GM12878 (cell line): Measurements from ENCODE around the gene ZNF296. TPM values are rescaled to one million over a fixed set of nuclear protein-coding genes. Genes with fewer than 3 reads are reported as not detected.
A peak's percentile ranks its signal among the peaks of the same experiment; 100 is the strongest.

Experiments
- FOXM1 ChIP-seq: IDR thresholded peaks from 2 replicates; pipeline ENCODE4 v1.6.1; 2012; ENCODE audit warnings: low read depth, mild to moderate bottlenecking, inconsistent platforms, low read length, moderate library complexity
- GATAD2B ChIP-seq: fragments of 450-650 bp; conservative IDR thresholded peaks from 2 replicates; pipeline ENCODE4 v1.6.1; 2017; ENCODE audit warnings: low read depth, mild to moderate bottlenecking, moderate library complexity
- IKZF1 ChIP-seq: fragments of 450-650 bp; conservative IDR thresholded peaks from 2 replicates; pipeline ENCODE4 v1.6.1; 2017; ENCODE audit warnings: antibody characterized with exemption, mild to moderate bottlenecking
- MYC ChIP-seq: IDR thresholded peaks from 2 replicates; pipeline ENCODE4 v1.6.1; 2011; ENCODE audit warnings: mild to moderate bottlenecking, low read length, moderate library complexity, inconsistent platforms; ENCODE audit not compliant: insufficient read depth, insufficient replicate concordance, insufficient read length, severe bottlenecking
- NR2C1 ChIP-seq: fragments of 450-650 bp; IDR thresholded peaks from 2 replicates; pipeline ENCODE4 v1.6.1; 2017; ENCODE audit warnings: antibody characterized with exemption, mild to moderate bottlenecking, moderate library complexity
- NR2F1 ChIP-seq: fragments of 450-650 bp; conservative IDR thresholded peaks from 2 replicates; pipeline ENCODE4 v1.6.1; 2017; ENCODE audit warnings: mild to moderate bottlenecking
- POLR2AphosphoS2 ChIP-seq: IDR thresholded peaks from 2 replicates; pipeline ENCODE4 v1.6.1; 2011; ENCODE audit warnings: low read depth, mild to moderate bottlenecking, low read length, improper control_type of control experiment, moderate library complexity
- SMAD1 ChIP-seq: fragments of 450-650 bp; IDR thresholded peaks from 2 replicates; pipeline ENCODE4 v1.6.1; 2018; ENCODE audit warnings: mild to moderate bottlenecking, low read depth; ENCODE audit not compliant: partially characterized antibody
- SREBF1 ChIP-seq: IDR thresholded peaks from 2 replicates; pipeline ENCODE4 v1.6.1; 2012; ENCODE audit warnings: mild to moderate bottlenecking, low read length
- SREBF2 ChIP-seq: IDR thresholded peaks from 2 replicates; pipeline ENCODE4 v1.6.1; 2012; ENCODE audit warnings: mild to moderate bottlenecking, low read length
- YY1 ChIP-seq: IDR thresholded peaks from 2 replicates; pipeline ENCODE4 v1.6.1; 2011; ENCODE audit warnings: low read depth, mild to moderate bottlenecking, low read length
- ZZZ3 ChIP-seq: IDR thresholded peaks from 2 replicates; pipeline ENCODE4 v1.6.1; 2011; ENCODE audit warnings: low read depth; ENCODE audit not compliant: control insufficient read depth, insufficient read length
- polyA plus RNA-seq, 11 experiments: library from polyadenylated mRNA; depleted of rRNA in 4 of 11; unstranded in 6 of 11; stranded (reverse) in 5 of 11; fragments of >200 nt; fragmentation: Nextera tagmentation in 4 of 11; fragmentation: Illumina TruSeq in 1 of 11; extraction: Ambion mirVana in 4 of 11; extraction: Trizol in 1 of 11; gene quantifications; 1 replicate in 1 of 11; 2 replicates in 10 of 11; pipeline versions ENCODE4 v1.2.1 to v1.2.3, GENCODE V29; 2011 to 2016; ENCODE audit warnings: inconsistent platforms in 2 of 11, missing spikeins in 2 of 11, low read depth in 1 of 11
- total RNA-seq, 4 experiments: library from RNA; depleted of rRNA in 3 of 4; stranded (reverse); fragments of >200 nt in 3 of 4; fragmentation: Illumina TruSeq in 1 of 4; extraction: Trizol in 1 of 4; gene quantifications; 2 replicates each; pipeline versions ENCODE4 v1.2.1 to v1.2.3, GENCODE V29; 2013 to 2021
- TF ChIP-seq, protein P1 (sequence below): fragments of 450-650 bp; IDR thresholded peaks from 2 replicates; pipeline ENCODE4 v1.6.1; 2017; ENCODE audit warnings: mild to moderate bottlenecking, low read depth, inconsistent platforms; ENCODE audit not compliant: poor library complexity, severe bottlenecking
- TF ChIP-seq, protein P2 (sequence below): fragments of 450-650 bp; IDR thresholded peaks from 2 replicates; pipeline ENCODE4 v1.6.1; 2017; ENCODE audit warnings: low read depth, mild to moderate bottlenecking, moderate library complexity
- TF ChIP-seq, protein P3 (sequence below): fragments of 450-650 bp; IDR thresholded peaks from 2 replicates; pipeline ENCODE4 v1.6.1; 2017; ENCODE audit warnings: antibody characterized with exemption, mild to moderate bottlenecking, moderate library complexity
- TF ChIP-seq, protein P4 (sequence below): IDR thresholded peaks from 2 replicates; pipeline ENCODE4 v1.6.1; 2012; ENCODE audit warnings: low read depth, low read length, improper control_type of control experiment

The ZNF296 gene
- total and polyA plus RNA-seq, 10 of the 15 experiments (the other 5 are each of a cell fraction or from before 2014, with no cell fraction given): 0.44 to 23.6 (median 3.5) TPM; not detected in 1

DNA sequence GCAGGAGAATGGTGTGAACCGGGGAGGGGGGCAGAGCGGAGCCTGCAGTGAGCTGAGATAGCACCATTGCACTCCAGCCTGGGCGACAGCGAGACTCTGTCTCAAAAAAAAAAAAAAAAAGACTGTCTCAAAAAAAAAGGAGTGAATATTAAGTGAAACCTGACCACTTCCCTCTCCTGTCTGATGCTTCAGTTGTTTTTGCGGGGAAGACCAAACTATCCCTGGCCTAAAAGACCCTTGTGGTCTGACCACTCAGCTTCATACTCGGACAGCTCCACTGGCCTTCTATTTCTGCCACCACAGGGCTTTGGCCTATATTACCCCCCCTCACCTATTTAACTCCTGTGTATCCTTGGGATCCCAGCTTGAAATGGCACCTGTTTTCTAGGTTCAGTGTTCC lies 35.2 kb downstream of the ZNF296 start (continued):
- TF ChIP-seq YY1: no peak
- TF ChIP-seq, protein P1, sequence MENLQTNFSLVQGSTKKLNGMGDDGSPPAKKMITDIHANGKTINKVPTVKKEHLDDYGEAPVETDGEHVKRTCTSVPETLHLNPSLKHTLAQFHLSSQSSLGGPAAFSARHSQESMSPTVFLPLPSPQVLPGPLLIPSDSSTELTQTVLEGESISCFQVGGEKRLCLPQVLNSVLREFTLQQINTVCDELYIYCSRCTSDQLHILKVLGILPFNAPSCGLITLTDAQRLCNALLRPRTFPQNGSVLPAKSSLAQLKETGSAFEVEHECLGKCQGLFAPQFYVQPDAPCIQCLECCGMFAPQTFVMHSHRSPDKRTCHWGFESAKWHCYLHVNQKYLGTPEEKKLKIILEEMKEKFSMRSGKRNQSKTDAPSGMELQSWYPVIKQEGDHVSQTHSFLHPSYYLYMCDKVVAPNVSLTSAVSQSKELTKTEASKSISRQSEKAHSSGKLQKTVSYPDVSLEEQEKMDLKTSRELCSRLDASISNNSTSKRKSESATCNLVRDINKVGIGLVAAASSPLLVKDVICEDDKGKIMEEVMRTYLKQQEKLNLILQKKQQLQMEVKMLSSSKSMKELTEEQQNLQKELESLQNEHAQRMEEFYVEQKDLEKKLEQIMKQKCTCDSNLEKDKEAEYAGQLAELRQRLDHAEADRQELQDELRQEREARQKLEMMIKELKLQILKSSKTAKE: no peak
- TF ChIP-seq SREBF2: no peak
- peak; percentile 30; the same call in 1 of the 2 replicates for TF ChIP-seq NR2F1
- TF ChIP-seq FOXM1: no peak
- TF ChIP-seq SREBF1: no peak
- TF ChIP-seq SMAD1: no peak
- no peak for TF ChIP-seq GATAD2B
- no peak for TF ChIP-seq POLR2AphosphoS2
- TF ChIP-seq, protein P2, sequence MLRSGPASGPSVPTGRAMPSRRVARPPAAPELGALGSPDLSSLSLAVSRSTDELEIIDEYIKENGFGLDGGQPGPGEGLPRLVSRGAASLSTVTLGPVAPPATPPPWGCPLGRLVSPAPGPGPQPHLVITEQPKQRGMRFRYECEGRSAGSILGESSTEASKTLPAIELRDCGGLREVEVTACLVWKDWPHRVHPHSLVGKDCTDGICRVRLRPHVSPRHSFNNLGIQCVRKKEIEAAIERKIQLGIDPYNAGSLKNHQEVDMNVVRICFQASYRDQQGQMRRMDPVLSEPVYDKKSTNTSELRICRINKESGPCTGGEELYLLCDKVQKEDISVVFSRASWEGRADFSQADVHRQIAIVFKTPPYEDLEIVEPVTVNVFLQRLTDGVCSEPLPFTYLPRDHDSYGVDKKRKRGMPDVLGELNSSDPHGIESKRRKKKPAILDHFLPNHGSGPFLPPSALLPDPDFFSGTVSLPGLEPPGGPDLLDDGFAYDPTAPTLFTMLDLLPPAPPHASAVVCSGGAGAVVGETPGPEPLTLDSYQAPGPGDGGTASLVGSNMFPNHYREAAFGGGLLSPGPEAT: no peak
- TF ChIP-seq IKZF1: peak; percentile 42; the same call in 1 of the 2 replicates
- TF ChIP-seq NR2C1: no peak
- no peak for TF ChIP-seq ZZZ3
- TF ChIP-seq, protein P3, sequence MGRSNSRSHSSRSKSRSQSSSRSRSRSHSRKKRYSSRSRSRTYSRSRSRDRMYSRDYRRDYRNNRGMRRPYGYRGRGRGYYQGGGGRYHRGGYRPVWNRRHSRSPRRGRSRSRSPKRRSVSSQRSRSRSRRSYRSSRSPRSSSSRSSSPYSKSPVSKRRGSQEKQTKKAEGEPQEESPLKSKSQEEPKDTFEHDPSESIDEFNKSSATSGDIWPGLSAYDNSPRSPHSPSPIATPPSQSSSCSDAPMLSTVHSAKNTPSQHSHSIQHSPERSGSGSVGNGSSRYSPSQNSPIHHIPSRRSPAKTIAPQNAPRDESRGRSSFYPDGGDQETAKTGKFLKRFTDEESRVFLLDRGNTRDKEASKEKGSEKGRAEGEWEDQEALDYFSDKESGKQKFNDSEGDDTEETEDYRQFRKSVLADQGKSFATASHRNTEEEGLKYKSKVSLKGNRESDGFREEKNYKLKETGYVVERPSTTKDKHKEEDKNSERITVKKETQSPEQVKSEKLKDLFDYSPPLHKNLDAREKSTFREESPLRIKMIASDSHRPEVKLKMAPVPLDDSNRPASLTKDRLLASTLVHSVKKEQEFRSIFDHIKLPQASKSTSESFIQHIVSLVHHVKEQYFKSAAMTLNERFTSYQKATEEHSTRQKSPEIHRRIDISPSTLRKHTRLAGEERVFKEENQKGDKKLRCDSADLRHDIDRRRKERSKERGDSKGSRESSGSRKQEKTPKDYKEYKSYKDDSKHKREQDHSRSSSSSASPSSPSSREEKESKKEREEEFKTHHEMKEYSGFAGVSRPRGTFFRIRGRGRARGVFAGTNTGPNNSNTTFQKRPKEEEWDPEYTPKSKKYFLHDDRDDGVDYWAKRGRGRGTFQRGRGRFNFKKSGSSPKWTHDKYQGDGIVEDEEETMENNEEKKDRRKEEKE: no peak
- no peak for TF ChIP-seq MYC
- TF ChIP-seq, protein P4, sequence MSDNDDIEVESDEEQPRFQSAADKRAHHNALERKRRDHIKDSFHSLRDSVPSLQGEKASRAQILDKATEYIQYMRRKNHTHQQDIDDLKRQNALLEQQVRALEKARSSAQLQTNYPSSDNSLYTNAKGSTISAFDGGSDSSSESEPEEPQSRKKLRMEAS: no peak
